WTC11 (cell line): ENCODE measurements around the gene BAIAP2. TPM values are rescaled to one million over a fixed set of nuclear protein-coding genes. Genes with fewer than 3 reads are reported as not detected.
A peak's percentile ranks its signal among the peaks of the same experiment; 100 is the strongest.

Experiments
- ATAC-seq: fragments of 200-7000 bp; cut with Tn5 transposase; 2 replicates; pipeline ENCODE4 v1.10.0; 2021; ENCODE audit warnings: mild to moderate bottlenecking, moderate library complexity
- CTCF ChIA-PET: fragments of 300-600 bp; sonication (Branson Sonifier 250); formaldehyde crosslinking; loops from one replicate; lab custom pipeline; 2021; ENCODE audit warnings: antibody characterized with exemption; lab: Charles Lee
- POLR2A ChIA-PET: fragments of 350-600 bp; sonication (Branson Sonifier 250); formaldehyde crosslinking; loops from one replicate; lab custom pipeline; 2021; ENCODE audit warnings: antibody characterized with exemption; lab: Charles Lee
- DNase-seq: peaks from one replicate; pipeline ENCODE4 v3.0.0; 2021; ENCODE audit warnings: low spot score
- H3K27ac Mint-ChIP-seq: 2 replicates; pipeline ENCODE4 v1.8.0; 2021; ENCODE audit warnings: mixed read lengths
- H3K27me3 Mint-ChIP-seq: 2 replicates; pipeline ENCODE4 v1.8.0; 2021; ENCODE audit warnings: low read depth, mild to moderate bottlenecking, moderate library complexity, mixed read lengths
- H3K36me3 Mint-ChIP-seq: 2 replicates; pipeline ENCODE4 v1.8.0; 2021; ENCODE audit warnings: mixed read lengths
- H3K4me1 Mint-ChIP-seq: 2 replicates; pipeline ENCODE4 v1.8.0; 2022; ENCODE audit warnings: mixed read lengths
- H3K4me3 Mint-ChIP-seq: 2 replicates; pipeline ENCODE4 v1.8.0; 2021; ENCODE audit warnings: mild to moderate bottlenecking, moderate library complexity, mixed read lengths
- H3K9me3 Mint-ChIP-seq: 2 replicates; pipeline ENCODE4 v1.8.0; 2021; ENCODE audit warnings: mixed read lengths
- ARID4B ChIP-seq: sonication (generic); formaldehyde crosslinking; IDR thresholded peaks from 2 replicates; pipeline ENCODE4 v1.8.0; 2023; ENCODE audit warnings: missing genetic modification reagents, mild to moderate bottlenecking, borderline replicate concordance
- ATF3 ChIP-seq: sonication (generic); formaldehyde crosslinking; conservative IDR thresholded peaks from 2 replicates; pipeline ENCODE4 v1.8.1; 2022; ENCODE audit warnings: mild to moderate bottlenecking, missing genetic modification reagents
- CDX4 ChIP-seq: fragments of 250-450 bp; sonication (Bioruptor Pico); IDR thresholded peaks from 2 replicates; pipeline ENCODE4 v1.9.0; 2021; ENCODE audit warnings: moderate library complexity, mild to moderate bottlenecking, inconsistent platforms, borderline replicate concordance
- CREM ChIP-seq: sonication (generic); formaldehyde crosslinking; IDR thresholded peaks from 2 replicates; pipeline ENCODE4 v1.8.1; 2022; ENCODE audit warnings: mild to moderate bottlenecking, missing genetic modification reagents, moderate library complexity
- GABPB1 ChIP-seq: sonication (generic); formaldehyde crosslinking; IDR thresholded peaks from 2 replicates; pipeline ENCODE4 v1.8.1; 2023; ENCODE audit warnings: mild to moderate bottlenecking, missing genetic modification reagents
- GRHL2 ChIP-seq: fragments of 250-450 bp; sonication (Bioruptor Pico); IDR thresholded peaks from 2 replicates; pipeline ENCODE4 v1.8.0; 2022; ENCODE audit warnings: mild to moderate bottlenecking, moderate library complexity; ENCODE audit not compliant: insufficient replicate concordance, severe bottlenecking
- IRF2 ChIP-seq: sonication (generic); formaldehyde crosslinking; IDR thresholded peaks from 2 replicates; pipeline ENCODE4 v1.8.0; 2022; ENCODE audit warnings: low read depth, missing genetic modification reagents, borderline replicate concordance
- KAT7 ChIP-seq: sonication (generic); formaldehyde crosslinking; IDR thresholded peaks from 2 replicates; pipeline ENCODE4 v1.8.1; 2023; ENCODE audit warnings: missing genetic modification reagents, mild to moderate bottlenecking, borderline replicate concordance
- MYBL2 ChIP-seq: sonication (generic); formaldehyde crosslinking; IDR thresholded peaks from 2 replicates; pipeline ENCODE4 v1.8.1; 2023; ENCODE audit warnings: mild to moderate bottlenecking, moderate library complexity, missing genetic modification reagents
- NR2C2 ChIP-seq: sonication (generic); formaldehyde crosslinking; IDR thresholded peaks from 2 replicates; pipeline ENCODE4 v1.8.0; 2022; ENCODE audit warnings: mild to moderate bottlenecking, missing genetic modification reagents
- NR3C1 ChIP-seq: sonication (generic); formaldehyde crosslinking; conservative IDR thresholded peaks from 2 replicates; pipeline ENCODE4 v1.8.1; 2023; ENCODE audit warnings: low read depth, mild to moderate bottlenecking, missing genetic modification reagents
- SOX15 ChIP-seq: fragments of 250-450 bp; sonication (Bioruptor Pico); IDR thresholded peaks from 2 replicates; pipeline ENCODE4 v1.9.0; 2021; ENCODE audit warnings: mild to moderate bottlenecking
- TEAD1 ChIP-seq: sonication (generic); formaldehyde crosslinking; IDR thresholded peaks from 2 replicates; pipeline ENCODE4 v1.8.0; 2022; ENCODE audit warnings: mild to moderate bottlenecking, missing genetic modification reagents
- USF2 ChIP-seq: sonication (generic); formaldehyde crosslinking; IDR thresholded peaks from 2 replicates; pipeline ENCODE4 v1.8.1; 2023; ENCODE audit warnings: mild to moderate bottlenecking, missing genetic modification reagents, moderate library complexity
- total RNA-seq: library from RNA; stranded (reverse); gene quantifications from 3 replicates; pipeline ENCODE4 v1.2.3, GENCODE V29; 2021

The BAIAP2 gene
- total RNA-seq, 1 experiment from 2014 or later, result 20.7 TPM

GRCh38 chr17:81031566-81032550 lies 3.1 kb upstream of the BAIAP2 start:
- DNase-seq (no peak), ATAC-seq (no peak)
- Mint-ChIP-seq H3K4me3 (no peak overlapping the region), H3K4me1 (peaks cover 23% of the 10 kb centered on the region), H3K9me3 (peaks cover 4% of the 10 kb centered on the region), H3K27ac (no peak overlapping the region), H3K27me3 (peaks cover 26% of the 10 kb centered on the region), H3K36me3 (no peaks in the 10 kb centered on the region)
- CTCF ChIA-PET, result interaction anchor here (0.7 to 3.4 kb wide), 3 partner anchors 8 to 70 kb away, joined by 4 to 20 read pairs (median 5); no protein-coding TSS in a partner anchor
- POLR2A ChIA-PET, result interaction anchor here (1.1 kb wide), 1 partner anchor 13 kb away, joined by 3 read pairs; no protein-coding TSS in a partner anchor
- no peak for TF ChIP-seq ARID4B
- no peak for TF ChIP-seq SOX15 (CRISPR knock-in tag)
- no peak for TF ChIP-seq IRF2 (CRISPR knock-in tag)
- TF ChIP-seq NR3C1 (CRISPR knock-in tag), result no peak
- no peak for TF ChIP-seq GRHL2 (CRISPR knock-in tag)
- no peak for TF ChIP-seq CDX4 (CRISPR knock-in tag)
- no peak for TF ChIP-seq CREM (CRISPR knock-in tag)
- no peak for TF ChIP-seq USF2 (CRISPR knock-in tag)
- no peak for TF ChIP-seq ATF3 (CRISPR knock-in tag)
- TF ChIP-seq NR2C2, result no peak
- no peak for TF ChIP-seq KAT7 (CRISPR knock-in tag)
- TF ChIP-seq GABPB1, result no peak

- ATAC-seq (no peak), DNase-seq (no peak)
- peaks cover 25% of the 10 kb centered on the region for H3K27me3 Mint-ChIP-seq
- ChIA-PET CTCF (interaction anchor here (1.8 to 3.4 kb wide), 2 partner anchors 8 to 9 kb away, joined by 5 to 20 read pairs; no protein-coding TSS in a partner anchor), POLR2A (no interaction called here)
- H3K36me3 Mint-ChIP-seq, result no peaks in the 10 kb centered on the region
- H3K27ac Mint-ChIP-seq, result no peak overlapping the region
- peak overlapping the region; percentile 79 for H3K4me3 Mint-ChIP-seq
- TF ChIP-seq MYBL2, result no peak
- no peak for TF ChIP-seq TEAD1 (CRISPR knock-in tag)
- peaks cover 23% of the 10 kb centered on the region for H3K4me1 Mint-ChIP-seq
- H3K9me3 Mint-ChIP-seq, result no peaks in the 10 kb centered on the region
Measured at GRCh38 chr17:81032641-81033480, 2.1 kb upstream of the BAIAP2 start.
